ENCODE data around the gene OSER1. TPM values are rescaled to one million over a fixed set of nuclear protein-coding genes. Genes with fewer than 3 reads are reported as not detected.
A peak's percentile ranks its signal among the peaks of the same experiment; 100 is the strongest.

The OSER1 gene
- total and polyA plus RNA-seq, 9 of the 15 experiments (the other 6 are each of a cell fraction or from before 2014, with no cell fraction given): 15.5 to 57.3 (median 19.9) TPM

- no peak for TF ChIP-seq FOXA3 (CRISPR knock-in tag; conservative IDR thresholded peaks at IDR 0.05 in 1 of 2, IDR thresholded peaks at IDR 0.05 in 1 of 2)
- TF ChIP-seq ZNF699 (CRISPR knock-in tag; IDR thresholded peaks at IDR 0.05; ENCODE audit: insufficient replicate concordance): no peak
- TF ChIP-seq SP2 (IDR thresholded peaks at IDR 0.05; ENCODE audit: extremely low read depth, low read depth, low read length, poor library complexity, severe bottlenecking): no peak
- TF ChIP-seq CBFB (CRISPR knock-in tag; IDR thresholded peaks at IDR 0.05): no peak
- no peak for TF ChIP-seq HDAC3 (IDR thresholded peaks at IDR 0.05; ENCODE audit: borderline replicate concordance, partially characterized antibody)
- no peak for TF ChIP-seq KDM2B (CRISPR knock-in tag; IDR thresholded peaks at IDR 0.05)
- TF ChIP-seq TAL1 (IDR thresholded peaks at IDR 0.05): no peak
- no peak for TF ChIP-seq RFX1 (IDR thresholded peaks at IDR 0.05)
- TF ChIP-seq DDX20 (tag; IDR thresholded peaks at IDR 0.05; ENCODE audit: low read depth): no peak
- TF ChIP-seq, protein P1, sequence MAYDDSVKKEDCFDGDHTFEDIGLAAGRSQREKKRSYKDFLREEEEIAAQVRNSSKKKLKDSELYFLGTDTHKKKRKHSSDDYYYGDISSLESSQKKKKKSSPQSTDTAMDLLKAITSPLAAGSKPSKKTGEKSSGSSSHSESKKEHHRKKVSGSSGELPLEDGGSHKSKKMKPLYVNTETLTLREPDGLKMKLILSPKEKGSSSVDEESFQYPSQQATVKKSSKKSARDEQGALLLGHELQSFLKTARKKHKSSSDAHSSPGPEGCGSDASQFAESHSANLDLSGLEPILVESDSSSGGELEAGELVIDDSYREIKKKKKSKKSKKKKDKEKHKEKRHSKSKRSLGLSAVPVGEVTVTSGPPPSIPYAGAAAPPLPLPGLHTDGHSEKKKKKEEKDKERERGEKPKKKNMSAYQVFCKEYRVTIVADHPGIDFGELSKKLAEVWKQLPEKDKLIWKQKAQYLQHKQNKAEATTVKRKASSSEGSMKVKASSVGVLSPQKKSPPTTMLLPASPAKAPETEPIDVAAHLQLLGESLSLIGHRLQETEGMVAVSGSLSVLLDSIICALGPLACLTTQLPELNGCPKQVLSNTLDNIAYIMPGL (CRISPR knock-in tag; IDR thresholded peaks at IDR 0.05): peak; percentile 67; the same call in 1 of the 2 replicates
- no peak for TF ChIP-seq CBX5 (IDR thresholded peaks at IDR 0.05; ENCODE audit: borderline replicate concordance, low read depth)
- TF ChIP-seq ZNF124 (CRISPR knock-in tag; IDR thresholded peaks at IDR 0.05): no peak
- no peak for TF ChIP-seq TRIM28 (IDR thresholded peaks at IDR 0.05)
- TF ChIP-seq HNRNPLL (IDR thresholded peaks at IDR 0.05; ENCODE audit: low read depth, low read length, poor library complexity, severe bottlenecking): peak; percentile 82
- no peak for TF ChIP-seq SMARCC2 (IDR thresholded peaks at IDR 0.05; ENCODE audit: low read depth)
- TF ChIP-seq ZFP1 (CRISPR knock-in tag; IDR thresholded peaks at IDR 0.05): no peak
- TF ChIP-seq FOXJ3 (CRISPR knock-in tag; IDR thresholded peaks at IDR 0.05): no peak
- peak in 1 of 2 experiments; percentile 42; a peak in 1 of 4 replicates for TF ChIP-seq TEAD1 (CRISPR knock-in tag; IDR thresholded peaks at IDR 0.05)
- TF ChIP-seq, protein P2, sequence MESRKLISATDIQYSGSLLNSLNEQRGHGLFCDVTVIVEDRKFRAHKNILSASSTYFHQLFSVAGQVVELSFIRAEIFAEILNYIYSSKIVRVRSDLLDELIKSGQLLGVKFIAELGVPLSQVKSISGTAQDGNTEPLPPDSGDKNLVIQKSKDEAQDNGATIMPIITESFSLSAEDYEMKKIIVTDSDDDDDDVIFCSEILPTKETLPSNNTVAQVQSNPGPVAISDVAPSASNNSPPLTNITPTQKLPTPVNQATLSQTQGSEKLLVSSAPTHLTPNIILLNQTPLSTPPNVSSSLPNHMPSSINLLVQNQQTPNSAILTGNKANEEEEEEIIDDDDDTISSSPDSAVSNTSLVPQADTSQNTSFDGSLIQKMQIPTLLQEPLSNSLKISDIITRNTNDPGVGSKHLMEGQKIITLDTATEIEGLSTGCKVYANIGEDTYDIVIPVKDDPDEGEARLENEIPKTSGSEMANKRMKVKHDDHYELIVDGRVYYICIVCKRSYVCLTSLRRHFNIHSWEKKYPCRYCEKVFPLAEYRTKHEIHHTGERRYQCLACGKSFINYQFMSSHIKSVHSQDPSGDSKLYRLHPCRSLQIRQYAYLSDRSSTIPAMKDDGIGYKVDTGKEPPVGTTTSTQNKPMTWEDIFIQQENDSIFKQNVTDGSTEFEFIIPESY (CRISPR knock-in tag; IDR thresholded peaks at IDR 0.05): no peak
- TF ChIP-seq, protein P3, sequence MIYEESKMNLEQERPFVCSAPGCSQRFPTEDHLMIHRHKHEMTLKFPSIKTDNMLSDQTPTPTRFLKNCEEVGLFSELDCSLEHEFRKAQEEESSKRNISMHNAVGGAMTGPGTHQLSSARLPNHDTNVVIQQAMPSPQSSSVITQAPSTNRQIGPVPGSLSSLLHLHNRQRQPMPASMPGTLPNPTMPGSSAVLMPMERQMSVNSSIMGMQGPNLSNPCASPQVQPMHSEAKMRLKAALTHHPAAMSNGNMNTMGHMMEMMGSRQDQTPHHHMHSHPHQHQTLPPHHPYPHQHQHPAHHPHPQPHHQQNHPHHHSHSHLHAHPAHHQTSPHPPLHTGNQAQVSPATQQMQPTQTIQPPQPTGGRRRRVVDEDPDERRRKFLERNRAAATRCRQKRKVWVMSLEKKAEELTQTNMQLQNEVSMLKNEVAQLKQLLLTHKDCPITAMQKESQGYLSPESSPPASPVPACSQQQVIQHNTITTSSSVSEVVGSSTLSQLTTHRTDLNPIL (CRISPR knock-in tag; IDR thresholded peaks at IDR 0.05): no peak
- TF ChIP-seq MNT (conservative IDR thresholded peaks at IDR 0.05): peak; percentile 100
- no peak for TF ChIP-seq XRCC4 (IDR thresholded peaks at IDR 0.05; ENCODE audit: extremely low read depth, insufficient read depth, insufficient read length)
Measured at GRCh38 chr20:44210406-44211176, at the start of gene OSER1 (continued).
